ENCODE measurements around the gene KRI1.
"Not testable (repeated sequence)": the region's sequence is repeated elsewhere in the genome, so short reads cannot be mapped to it uniquely, and the experiment has no call there.

Gene KRI1

DNA sequence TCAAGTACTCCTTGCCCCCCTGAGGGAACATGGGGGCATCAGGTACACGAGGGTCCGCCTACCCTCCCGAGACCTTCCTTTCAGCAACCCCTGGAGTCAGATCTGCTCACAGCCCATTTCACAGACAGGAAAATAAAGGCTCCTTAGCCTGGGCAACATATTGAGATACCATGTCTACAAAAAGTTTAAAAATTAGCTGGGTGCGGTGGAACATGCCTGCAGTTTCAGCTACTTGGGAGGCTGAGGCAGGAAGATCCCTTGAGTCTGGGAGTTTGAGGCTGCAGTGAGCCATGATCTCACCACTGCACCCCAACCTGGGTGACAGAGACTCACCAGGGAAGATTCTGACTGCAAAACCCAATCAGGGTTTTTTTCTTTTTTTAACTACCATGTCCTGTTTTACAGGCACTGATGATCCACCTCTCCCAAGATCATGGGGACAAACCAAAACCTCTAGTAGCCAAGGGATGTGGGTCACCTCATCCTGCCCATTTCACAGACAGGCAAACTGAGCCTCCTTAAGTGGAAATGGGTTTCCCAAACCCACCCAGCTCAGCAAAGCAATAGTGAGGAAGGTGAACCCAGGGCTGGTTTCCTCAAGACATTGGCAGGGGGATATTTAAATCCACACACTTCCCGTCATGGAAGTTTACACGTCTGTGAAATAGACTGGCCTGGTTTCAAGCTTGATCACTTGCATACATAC lies 9.4 kb upstream of the KRI1 start:
- no peak for DNase-seq

DNA sequence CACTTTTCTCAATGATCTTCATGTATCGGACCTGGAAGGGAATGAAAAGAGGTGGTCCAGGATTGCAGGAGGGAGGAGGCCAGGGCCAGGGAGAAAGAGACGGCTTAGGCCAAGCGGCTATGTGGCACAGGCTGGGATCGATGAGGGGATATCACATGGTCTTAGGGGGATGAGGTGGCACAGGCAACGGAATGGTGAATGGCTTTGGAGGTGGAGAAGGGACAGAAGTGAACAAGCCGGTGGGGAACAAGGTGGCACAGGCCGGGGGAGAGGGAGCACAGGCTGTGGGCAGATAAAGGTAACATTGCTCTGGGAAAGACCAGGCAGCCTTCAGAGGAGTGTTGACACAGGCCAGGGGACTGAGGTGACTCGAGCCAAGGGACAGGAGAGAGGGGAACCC lies 8.7 kb upstream of the KRI1 start:
- no peak for DNase-seq

DNA sequence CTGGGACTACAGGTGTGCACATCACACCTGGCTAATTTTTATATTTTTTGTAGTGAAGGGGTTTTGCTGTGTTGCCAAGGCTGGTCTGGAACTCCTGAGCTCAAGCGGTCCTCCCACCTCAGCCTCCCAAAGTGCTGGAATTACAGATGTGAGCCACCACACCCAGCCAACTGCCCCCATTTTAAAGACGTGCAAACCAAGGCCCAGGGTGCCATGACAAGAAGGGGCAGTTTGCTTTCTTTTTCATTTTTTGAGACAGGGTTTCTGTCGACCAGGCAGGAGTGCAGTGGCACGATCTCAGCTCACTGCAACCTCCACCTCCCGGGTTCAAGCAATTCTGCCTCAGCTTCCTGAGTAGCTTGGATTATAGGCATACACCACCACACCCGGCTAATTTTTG lies 8.0 kb upstream of the KRI1 start:
- DNase-seq, result not testable (repeated sequence)

DNA sequence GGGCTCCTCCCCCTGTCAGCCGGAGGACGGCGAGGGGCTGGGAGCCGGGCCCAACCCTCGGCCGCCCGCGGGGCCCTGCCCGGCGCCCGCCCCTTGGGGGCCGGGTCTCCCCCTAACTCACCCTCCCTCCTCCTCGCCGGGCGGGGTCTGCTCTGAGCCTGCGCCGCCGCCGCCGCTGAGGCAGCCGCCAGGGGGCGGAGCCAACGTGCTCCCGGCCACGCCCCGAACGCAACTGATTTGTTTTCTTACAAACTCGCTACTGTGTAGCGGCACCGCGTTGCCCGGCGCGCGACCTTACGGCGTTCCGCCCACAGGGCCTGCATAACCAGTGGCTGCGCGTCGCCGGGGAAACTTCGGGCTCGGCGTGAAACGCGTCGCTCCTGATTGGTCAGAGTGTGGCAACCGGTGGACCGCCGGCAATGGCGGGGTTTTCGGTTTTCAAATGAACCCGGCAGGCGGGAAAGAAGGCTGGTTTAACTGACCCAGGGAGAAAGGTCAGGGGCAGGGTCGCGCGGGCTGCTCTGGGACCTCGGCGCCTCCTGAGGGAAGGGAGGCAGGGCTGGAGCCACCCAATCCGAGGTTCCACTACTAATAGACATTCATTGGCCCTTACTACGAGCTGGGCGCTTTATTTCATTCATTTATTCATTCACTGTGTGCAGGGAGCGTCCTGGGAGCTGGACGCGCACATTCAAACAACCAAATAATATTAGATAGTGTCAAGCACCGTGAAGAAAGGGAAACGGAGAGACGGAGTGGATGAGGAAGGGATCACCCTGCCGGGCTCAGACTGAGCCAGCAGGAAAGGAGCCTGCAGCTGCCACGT lies 3.2 kb upstream of the KRI1 start, which contains the start of gene CDKN2D:
TSS of gene CDKN2D (minus strand) at position 154 of the 826 bp plus-strand sequence. CDS start 326 bp downstream, outside the sequence.
- peak; percentile 98 to 100 (median 99) for DNase-seq

DNA sequence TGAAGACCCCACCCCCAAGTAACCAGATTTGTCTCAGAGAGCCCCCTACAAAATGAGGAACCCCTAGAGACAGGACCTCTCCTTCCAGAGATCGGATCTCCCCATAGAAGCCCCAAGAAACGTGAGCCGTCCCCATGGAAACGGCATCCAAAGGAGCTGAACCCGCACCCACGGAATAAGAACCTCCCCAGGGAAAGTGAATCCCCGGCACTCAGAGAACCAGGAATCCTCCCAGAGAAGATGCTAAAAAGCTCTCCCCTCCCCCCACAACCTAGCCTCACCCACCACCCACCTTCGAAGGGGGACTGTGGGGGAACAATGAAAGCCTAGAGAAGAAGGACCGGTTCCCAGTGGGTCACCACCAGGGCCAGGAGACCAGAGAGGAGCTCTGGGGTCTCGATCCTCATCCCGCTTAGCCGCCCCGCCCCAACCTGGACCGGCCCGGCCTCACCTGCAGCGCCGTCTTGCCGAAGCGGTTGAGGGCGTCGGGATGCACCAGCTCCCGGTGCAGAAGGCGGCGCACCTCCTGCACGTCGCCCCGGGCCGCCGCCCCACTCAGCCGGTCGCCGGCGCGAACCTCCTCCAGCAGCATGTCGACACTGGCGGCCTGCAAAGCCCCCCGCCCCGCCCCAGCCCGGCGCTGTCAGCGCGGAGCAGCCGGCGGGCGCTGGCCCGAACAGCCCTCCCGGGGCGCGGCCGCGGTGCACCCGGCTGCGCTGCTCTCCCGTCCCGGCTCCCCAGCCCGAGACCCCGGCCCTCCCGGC lies 2.4 kb upstream of the KRI1 start:
- DNase-seq, result peak in 3 of 4 experiments; percentile 55 to 74 (median 72)

DNA sequence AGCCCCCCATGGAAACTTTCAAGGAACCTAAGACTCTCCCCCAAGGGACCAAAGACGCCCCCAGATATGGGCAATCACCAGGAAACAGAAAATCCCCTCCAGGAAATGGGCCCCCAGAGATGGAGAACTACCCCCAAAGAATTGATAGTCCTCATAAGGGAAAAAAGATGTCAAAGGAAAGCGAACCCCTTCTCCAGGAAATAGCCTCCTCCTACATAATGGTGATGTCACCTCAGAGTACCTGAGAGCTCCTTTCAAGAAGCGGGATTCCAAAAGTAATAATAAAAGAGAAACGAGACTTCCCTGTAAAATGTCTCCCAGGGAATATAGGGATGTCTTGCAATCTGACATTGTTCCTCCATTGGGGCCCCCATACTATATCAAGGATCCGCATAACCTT lies 1.8 kb upstream of the KRI1 start:
- no peak for DNase-seq

DNA sequence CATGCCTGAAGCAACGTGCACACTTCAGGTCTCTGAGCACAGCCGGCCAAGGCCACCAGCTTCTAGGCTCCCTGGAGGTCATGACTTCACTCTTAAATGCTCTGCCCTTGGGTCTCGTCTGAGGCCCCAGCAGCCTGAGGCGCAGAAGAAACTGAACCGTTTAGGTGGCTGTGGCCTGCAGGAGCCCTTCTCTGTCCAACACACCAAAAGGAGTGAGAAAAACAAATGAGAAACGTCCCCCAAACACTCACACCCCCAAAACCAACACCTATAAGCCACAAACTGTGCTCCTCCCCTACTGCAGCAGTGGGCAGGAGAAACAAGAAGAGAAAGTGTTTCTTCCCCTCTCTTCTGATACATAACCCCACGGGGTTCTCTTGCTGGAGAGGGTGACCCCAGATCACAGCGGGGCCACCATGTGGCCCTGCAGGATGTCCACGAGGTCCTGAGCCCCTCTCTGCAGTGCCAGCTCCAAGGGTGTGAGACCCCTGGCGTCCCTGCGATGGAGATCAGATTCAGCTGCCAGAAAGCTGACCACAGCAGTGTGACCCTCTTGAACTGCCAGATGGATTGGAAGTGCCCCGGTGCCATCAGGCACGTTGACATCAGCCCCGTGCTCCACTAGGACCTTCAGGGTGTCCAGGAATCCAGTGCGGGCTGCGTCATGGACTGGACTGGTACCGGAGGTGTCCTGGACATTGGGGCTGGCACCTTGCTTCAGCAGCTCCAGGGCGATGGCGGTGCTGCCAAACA lies 1.0 kb upstream of the KRI1 start:
- DNase-seq, result no peak

DNA sequence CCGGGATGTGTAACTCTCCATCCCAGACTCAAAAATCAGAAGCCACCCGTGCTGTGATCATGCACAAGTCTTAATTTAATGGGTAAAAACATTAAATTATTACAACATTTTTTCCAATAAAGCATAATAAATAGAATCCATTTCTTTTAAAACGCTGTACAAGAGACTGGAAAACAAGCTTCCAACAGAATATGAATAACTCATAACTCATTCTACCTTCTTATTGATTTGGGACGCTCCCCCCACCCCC lies 523 bp upstream of the KRI1 start:
- no peak for DNase-seq

DNA sequence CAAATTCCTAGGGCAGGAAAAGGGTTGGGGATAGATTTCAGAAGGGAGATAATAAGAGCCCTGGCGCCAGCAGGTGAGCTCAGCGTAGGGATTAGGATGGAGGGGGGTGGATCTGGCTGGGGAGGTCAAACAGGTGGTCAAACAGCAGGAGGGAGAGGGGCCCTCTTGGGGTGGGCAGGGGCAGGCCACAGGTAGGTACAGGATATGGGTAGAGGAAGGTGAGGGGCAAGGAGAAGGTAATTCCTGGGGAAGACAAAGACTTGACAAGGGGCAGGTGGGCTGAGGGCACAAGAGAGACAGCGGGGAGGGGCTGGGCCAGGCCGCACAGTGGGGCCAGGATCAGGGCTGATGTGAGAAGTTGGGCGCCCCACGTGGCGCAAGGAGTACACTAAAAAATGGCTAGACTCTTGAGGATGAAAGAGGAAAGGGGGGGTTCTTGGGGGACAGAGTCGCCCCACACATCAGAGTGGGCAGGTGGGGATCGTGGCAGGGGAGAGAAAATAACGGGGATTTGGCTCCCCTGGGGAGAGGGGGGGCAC lies 713 bp downstream of the KRI1 start:
- peak in 2 of 4 experiments; percentile 20 to 32 for DNase-seq

DNA sequence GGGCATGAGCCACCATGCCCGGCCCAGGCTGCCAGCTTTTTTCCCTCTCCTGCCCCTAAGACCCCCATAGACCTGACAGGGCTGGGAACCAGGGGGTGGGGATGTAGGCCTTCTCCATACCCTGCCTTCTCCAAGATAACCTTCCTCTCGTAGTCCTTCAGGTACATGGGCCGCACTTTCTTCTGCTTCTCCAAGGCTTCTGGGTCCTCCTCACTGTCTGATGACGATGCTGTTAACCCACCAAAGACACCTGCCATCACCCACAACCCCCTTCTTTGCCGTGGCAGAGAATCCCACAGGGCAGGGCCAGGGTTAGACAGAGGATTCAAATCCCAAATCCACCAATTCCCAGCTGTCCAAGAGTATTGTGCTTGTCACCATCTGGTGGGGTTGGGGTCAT lies 3.2 kb downstream of the KRI1 start:
- no peak for DNase-seq

DNA sequence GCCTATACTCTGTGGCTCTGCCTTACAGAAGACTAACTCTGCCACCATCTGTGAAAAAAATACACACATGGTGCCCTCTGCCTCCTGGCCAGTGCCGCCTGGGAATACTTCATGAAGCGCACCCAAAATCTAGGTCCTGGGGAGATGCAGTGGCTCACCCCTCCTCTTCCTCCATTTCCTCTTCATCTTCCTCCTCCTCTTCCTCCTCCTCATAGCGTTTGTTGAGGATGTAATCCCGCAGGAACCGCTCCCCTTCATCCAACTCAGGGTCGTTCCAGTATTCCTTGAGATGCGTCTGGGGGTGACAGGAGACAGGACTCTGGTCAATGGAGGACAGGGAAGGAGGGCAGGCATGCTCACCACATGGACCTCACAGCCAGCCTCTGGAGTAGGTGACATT lies 5.7 kb downstream of the KRI1 start:
- no peak for DNase-seq

DNA sequence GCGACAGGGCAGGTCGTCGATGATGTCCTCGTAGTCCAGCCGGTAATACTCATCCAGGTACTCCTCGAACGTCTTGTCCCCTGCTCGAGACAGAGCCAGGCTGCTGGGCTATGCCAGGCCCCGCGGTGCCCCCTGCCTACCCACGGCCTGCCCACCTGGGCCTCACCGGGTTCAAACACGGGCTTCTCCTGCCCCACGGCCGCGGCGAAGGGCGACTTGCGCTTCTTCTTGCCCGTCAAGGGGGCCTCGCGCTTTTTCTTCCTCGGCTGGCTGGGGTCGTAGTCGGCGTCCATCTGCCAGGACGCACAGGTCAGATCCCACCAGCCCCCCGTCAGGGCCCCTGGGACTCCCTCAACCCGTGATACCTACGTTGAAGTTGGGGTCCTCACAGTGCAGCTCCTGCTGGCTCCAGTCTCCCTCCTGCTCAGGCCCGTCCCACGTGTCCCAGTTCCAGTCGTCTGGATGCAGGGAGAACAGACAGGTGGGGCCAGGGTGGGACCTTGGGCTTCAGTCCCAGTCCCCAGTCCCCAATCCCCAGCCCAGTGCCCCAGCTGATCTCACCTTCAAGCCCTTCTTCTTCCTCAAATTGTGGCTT lies 8.1 kb downstream of the KRI1 start:
- DNase-seq, result no peak

DNA sequence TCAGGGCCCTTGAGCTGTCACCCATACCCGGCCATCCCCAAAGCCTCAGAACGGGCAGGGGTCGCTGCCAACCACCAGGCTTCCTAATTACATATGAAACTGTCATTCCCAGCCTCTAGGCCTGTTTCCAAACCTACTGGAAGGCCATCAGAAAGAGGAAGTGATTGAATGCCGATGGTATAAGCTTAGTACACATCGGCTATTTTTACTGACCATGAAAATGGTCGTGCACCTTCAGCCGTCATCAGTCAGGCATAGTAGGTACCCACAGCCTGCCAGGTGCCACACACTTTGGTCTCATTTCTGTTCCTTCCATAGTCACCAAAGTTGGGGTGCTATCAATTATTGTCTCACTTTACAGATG lies 10.2 kb downstream of the KRI1 start:
- no peak for DNase-seq

DNA sequence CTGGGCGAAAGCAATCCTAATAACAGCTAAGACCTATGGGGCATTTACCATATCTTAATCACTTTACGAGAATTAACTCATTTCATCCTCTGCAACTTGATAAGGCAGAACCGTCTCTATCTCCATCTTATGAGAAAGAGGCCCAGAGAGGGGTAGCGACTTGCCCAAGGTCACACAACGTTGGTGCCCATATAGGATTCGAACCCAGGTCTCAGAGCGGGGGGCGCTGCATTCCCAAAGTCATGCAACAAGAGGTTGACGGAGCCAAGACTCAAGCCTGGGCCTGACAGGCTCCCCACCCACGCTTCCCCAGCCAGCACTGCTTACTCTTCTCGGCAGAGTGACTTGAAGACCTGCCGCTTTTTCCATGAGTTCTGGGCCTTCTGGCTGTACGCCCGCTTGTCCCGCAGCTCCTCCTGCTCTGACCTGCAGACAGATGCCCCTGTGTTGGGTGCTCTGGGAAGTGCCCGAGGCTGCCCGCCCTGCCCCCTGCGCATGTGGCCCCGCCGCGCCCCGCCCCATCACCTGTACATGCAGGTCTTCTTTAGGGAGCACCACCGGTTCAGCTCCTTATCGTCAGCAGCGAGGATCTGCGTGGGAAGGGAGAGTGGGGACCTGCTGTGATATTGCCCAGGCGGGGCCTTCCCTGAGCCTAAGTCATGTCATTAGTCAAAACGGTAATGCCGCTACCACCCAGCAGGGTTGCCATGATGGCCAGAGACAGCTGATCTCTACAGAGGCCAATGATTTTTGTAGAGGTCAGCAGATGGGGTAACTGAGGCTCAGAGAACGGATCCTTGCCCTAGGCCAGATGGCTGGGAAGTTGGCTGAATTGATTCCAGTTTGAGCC lies 10.8 kb downstream of the KRI1 start:
- DNase-seq, result no peak

DNA sequence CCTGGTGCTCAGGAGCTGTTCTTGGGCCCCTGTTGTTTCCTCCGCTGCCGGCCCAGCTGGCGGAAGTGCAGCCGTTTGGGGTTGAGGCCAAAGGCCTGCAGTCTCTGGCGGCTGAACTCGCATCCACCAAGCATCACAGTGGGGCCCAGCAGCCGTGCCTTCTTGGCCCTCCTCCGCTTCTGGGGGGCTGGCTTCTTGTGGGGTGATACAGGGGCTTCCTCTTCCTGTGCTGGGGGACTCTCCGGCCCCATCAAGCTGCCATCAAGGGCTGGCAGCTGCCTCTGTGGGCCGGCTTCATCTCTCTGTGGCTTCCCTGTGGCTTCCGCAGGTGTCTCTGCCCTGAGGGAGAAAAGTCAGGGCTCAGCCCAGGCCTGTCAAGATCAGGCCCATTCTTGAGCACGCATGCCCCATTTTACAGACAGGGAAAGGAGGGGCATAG lies 11.8 kb downstream of the KRI1 start:
- peak in 1 of 4 experiments; percentile 51 for DNase-seq

DNA sequence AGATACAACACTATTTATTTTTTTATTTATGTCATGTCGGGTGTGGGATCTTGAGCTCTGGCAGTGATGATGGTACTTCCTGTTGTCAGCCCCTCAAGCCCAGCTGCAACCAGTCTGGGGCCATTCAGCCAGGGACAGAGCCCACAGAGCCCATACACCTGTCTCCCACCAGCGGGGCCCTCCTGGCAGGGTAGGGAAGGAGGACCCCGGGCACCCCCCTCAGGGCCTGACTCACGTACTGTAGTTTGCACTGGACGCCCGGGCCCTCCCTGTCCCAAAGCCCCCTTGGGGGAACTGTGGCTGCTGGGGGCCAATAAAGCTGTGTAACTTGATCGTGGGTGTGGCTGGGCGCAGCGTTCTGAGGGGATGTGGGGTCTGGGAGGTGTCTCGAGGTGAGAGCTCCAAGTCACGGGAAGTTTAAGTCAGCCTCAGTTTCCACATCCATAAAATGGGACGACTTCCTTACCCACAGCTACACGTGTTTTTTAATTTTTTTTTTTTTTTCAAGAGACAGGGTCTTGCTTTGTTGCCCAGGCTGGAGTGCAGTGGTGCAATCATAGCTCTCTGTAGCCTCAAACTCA lies 12.6 kb downstream of the KRI1 start:
- no peak for DNase-seq

DNA sequence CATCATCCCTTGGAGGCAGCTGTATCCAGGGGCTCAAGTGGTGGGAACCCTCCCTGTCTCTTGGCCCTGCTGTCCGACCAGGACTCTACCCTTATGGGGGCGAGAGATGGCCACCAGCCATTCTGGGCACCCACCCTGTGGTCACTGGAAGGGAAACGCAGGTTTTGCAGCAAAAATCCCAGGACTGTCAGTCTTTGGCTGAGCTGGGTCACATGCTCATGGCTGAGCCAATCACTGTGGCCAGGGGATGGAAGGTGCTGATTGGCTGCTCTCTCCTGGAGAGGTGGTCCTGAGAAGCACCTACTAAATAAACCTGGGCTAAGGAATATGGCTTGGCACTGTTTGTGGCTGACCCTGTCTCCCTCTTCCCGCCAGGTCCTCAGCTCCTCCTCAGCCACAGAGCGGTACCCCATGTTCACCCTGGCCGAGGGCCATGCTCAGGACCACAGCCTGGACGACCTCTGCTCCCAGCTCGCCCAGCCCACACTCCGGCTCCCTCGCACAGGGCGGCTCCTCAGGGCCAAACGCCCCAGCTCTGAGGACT lies 13.2 kb downstream of the KRI1 start:
- no peak for DNase-seq

DNA sequence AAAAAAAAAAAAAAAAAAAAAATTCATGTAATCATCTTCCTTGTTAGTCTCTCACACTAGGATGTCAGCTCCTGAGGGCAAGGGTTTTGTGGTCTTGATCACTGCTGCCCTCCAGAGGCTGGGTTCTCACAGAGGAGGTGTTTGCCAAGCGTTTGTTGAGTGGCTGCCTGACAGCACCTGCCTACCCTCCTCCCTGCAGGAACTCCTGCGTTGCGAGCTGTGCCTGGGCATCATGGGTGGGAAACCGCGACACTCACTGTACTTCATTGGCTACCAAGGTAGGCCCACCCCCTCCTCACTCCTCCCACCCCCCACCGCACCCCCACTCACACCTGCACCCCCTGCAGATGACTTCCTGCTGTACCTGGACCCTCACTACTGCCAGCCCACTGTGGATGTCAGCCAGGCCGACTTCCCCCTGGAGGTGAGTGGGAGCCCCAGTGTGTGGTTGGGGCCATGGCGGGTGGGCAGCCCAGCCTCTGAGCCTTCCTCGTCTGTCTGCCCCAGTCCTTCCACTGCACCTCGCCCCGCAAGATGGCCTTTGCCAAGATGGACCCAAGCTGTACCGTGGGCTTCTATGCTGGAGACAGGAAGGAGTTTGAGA lies 14.0 kb downstream of the KRI1 start:
- no peak for DNase-seq

DNA sequence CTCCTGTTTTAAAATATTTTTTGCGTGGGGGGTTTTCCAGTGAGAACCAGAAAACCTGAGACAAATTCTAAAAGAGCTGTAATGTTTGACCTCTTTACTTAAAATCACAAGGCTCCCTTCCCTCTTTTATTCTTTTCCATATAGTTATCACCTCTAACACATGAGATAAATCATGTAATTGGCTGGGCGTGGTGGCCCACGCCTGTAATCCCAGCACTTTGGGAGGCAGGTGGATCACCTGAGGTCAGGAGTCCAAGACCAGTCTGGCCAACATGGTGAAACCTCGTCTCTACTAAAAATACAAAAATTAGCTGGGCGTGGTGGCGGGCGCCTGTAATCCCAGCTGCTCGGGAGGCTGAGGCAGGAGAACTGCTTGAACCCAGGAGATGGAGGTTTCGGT lies 14.8 kb downstream of the KRI1 start:
- DNase-seq, result not testable (repeated sequence)

DNA sequence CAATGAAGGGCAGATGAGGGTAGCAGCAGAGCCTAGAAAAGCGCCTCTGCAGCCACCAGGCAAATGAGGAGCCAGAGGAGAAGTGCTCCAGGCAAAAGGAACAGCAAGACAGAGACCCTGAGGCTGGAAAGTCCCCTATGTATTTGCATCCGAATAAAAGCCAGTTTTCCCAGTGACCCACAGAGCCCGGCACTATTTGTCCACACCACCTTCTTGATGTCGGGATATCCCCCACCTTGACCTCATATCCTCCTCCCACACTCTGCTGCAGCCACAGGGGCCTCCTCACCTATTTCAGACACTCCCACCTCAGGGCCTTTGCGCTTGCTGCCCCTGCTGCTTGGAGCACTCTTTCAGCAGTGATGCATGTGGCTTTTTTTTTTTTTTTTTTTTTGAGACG lies 15.5 kb downstream of the KRI1 start:
- no peak for DNase-seq

Data from activated CD4-positive, CD25-positive, alpha-beta regulatory T cell (primary cell).